Measurements from ENCODE around the gene SLC46A3. TPM values are rescaled to one million over a fixed set of nuclear protein-coding genes. Genes with fewer than 3 reads are reported as not detected.

Gene SLC46A3
- polyA plus RNA-seq, 2 of the 4 experiments (the other 2 are of a cell fraction) = 2.1 to 6.8 TPM

- no peak for DNase-seq (ENCODE audit: low read depth in 1 of 2, low spot score in 1 of 2)
- H3K9me3 ChIP-seq = no peaks in the 10 kb centered on the region
- 89% methylated on average over 9 of the region's 9 CpGs for WGBS (ENCODE audit: missing lambda C conversion rate)
- ATAC-seq = no peak
- no peak overlapping the region for H3K27ac ChIP-seq
- no peak for TF ChIP-seq CHD2 (IDR thresholded peaks at IDR 0.05; ENCODE audit: low read length, partially characterized antibody)
- TF ChIP-seq ELK1 (IDR thresholded peaks at IDR 0.05; ENCODE audit: low read depth, low read length) = no peak
- TF ChIP-seq FOXS1 (CRISPR knock-in tag; IDR thresholded peaks at IDR 0.05) = no peak
- no peak for TF ChIP-seq KDM5A (IDR thresholded peaks at IDR 0.05)
- no peak for TF ChIP-seq BHLHE40 (IDR thresholded peaks at IDR 0.05; ENCODE audit: low read depth, low read length)
- TF ChIP-seq TP53 (CRISPR knock-in tag; IDR thresholded peaks at IDR 0.05) = no peak
- TF ChIP-seq JUNB (IDR thresholded peaks at IDR 0.05) = no peak
- TF ChIP-seq ZFP36 (IDR thresholded peaks at IDR 0.05; ENCODE audit: borderline replicate concordance, partially characterized antibody) = no peak
- TF ChIP-seq SMC3 (IDR thresholded peaks at IDR 0.05) = no peak
- TF ChIP-seq CBX2 (IDR thresholded peaks at IDR 0.05; ENCODE audit: borderline replicate concordance, low read depth) = no peak
- H3K4me2 ChIP-seq = no peak overlapping the region
- H3K4me1 ChIP-seq = no peaks in the 10 kb centered on the region; the same call in 2 of the 3 replicates
- no peak for FAIRE-seq
- CTCF ChIA-PET = no interaction called here
- H3K4me3 ChIP-seq = no peak overlapping the region
- POLR2A ChIA-PET = no interaction called here
Observed at GRCh38 chr13:28666897-28667488, 51.8 kb downstream of the SLC46A3 start.

- POLR2A ChIA-PET = interaction anchor here (0.5 to 1.6 kb wide), 3 partner anchors 16 to 500 kb away, joined by 3 to 7 read pairs (median 7); no protein-coding TSS in a partner anchor
- ATAC-seq (no peak), DNase-seq (ENCODE audit: low read depth in 1 of 2, low spot score in 1 of 2) (no peak), FAIRE-seq (no peak)
- Histone ChIP-seq H3K27ac (peak overlapping the region; percentile 95 to 99), H3K4me1 (peaks cover 27% of the 10 kb centered on the region; the same call in 2 of the 3 replicates), H3K9me3 (no peaks in the 10 kb centered on the region), H3K4me2 (peak overlapping the region; percentile 94), H3K4me3 (peak overlapping the region; percentile 95)
- CTCF ChIA-PET = no interaction called here
- no peak for TF ChIP-seq CBX8 (IDR thresholded peaks at IDR 0.05)
- TF ChIP-seq HEYL (CRISPR knock-in tag; IDR thresholded peaks at IDR 0.05) = no peak
- no peak for TF ChIP-seq HDAC2 (IDR thresholded peaks at IDR 0.05)
- TF ChIP-seq CHD2 (IDR thresholded peaks at IDR 0.05; ENCODE audit: low read length, partially characterized antibody) = no peak
- TF ChIP-seq RCOR1 (IDR thresholded peaks at IDR 0.05; ENCODE audit: low read depth, low read length) = no peak
- no peak for TF ChIP-seq EP300 (IDR thresholded peaks at IDR 0.05)
- no peak for TF ChIP-seq CEBPB (IDR thresholded peaks at IDR 0.05)
- TF ChIP-seq MAX (IDR thresholded peaks at IDR 0.05) = no peak
- no peak for TF ChIP-seq CTCF (IDR thresholded peaks at IDR 0.05)
- no peak for TF ChIP-seq MAZ (IDR thresholded peaks at IDR 0.05; ENCODE audit: borderline replicate concordance, low read depth, low read length)
- no peak for TF ChIP-seq MYC (IDR thresholded peaks at IDR 0.05; ENCODE audit: borderline replicate concordance, low read length)
- TF ChIP-seq RNF2 (IDR thresholded peaks at IDR 0.05; ENCODE audit: borderline replicate concordance, low read depth) = no peak
- TF ChIP-seq RARB (CRISPR knock-in tag; IDR thresholded peaks at IDR 0.05) = no peak
- no peak for TF ChIP-seq ATOH8 (CRISPR knock-in tag; IDR thresholded peaks at IDR 0.05; ENCODE audit: low read depth)
- TF ChIP-seq ELK1 (IDR thresholded peaks at IDR 0.05; ENCODE audit: low read depth, low read length) = no peak
- WGBS (ENCODE audit: missing lambda C conversion rate) = 3% methylated on average over 4 of the region's 4 CpGs
Observed at GRCh38 chr13:28659621-28659970, 59.2 kb downstream of the SLC46A3 start.
